Tibial artery (tissue), 4 donors: ENCODE results near the gene DRC3.

Experiments used
- DNase-seq, 2 donors: peaks; one replicate each; pipeline ENCODE4 v3.0.0-alpha.2; 2019
- H3K27ac ChIP-seq, 2 donors: fragments of 200-600 bp; sonication (generic) in 1 of 2; 1 replicate in 1 of 2; 2 replicates in 1 of 2; pipeline ENCODE4 v1.5.1; 2018 to 2019; ENCODE audit warnings: mild to moderate bottlenecking in 1 of 2
- H3K27me3 ChIP-seq, 2 donors: fragments of 200-600 bp; sonication (generic) in 1 of 2; one replicate each; pipeline versions ENCODE4 v1.5.1 to v1.6.0; 2016 to 2019
- H3K36me3 ChIP-seq, 3 donors: fragments of 200-600 bp; sonication (generic) in 2 of 3; one replicate each; pipeline ENCODE4 v1.5.1; 2016 to 2019; ENCODE audit warnings: mild to moderate bottlenecking in 2 of 3
- H3K4me1 ChIP-seq, 4 donors: fragments of 200-600 bp; sonication (generic) in 2 of 4; 1 replicate in 3 of 4; 2 replicates in 1 of 4; pipeline ENCODE4 v1.5.1; 2016 to 2019
- H3K4me3 ChIP-seq, 2 donors: fragments of 200-600 bp; sonication (generic) in 1 of 2; 1 replicate in 1 of 2; 2 replicates in 1 of 2; pipeline ENCODE4 v1.5.1; 2018 to 2019; ENCODE audit warnings: mild to moderate bottlenecking in 2 of 2
- H3K9me3 ChIP-seq, 3 donors: fragments of 200-600 bp; sonication (generic) in 1 of 3; one replicate each; pipeline ENCODE4 v1.5.1; 2016 to 2019
- CTCF ChIP-seq, 2 experiments: fragments of 200-600 bp in 1 of 2; fragments of 450-650 bp in 1 of 2; IDR thresholded peaks; one replicate each; pipeline ENCODE4 v1.5.1; 2017 to 2019; ENCODE audit warnings: antibody characterized with exemption in 2 of 2, mild to moderate bottlenecking in 1 of 2, moderate library complexity in 1 of 2
- intact Hi-C: fragments of 100-400 bp; cut with DNase I; formaldehyde crosslinking; loops from one replicate; pipeline ENCODE4 v1.15.0; 2023; ENCODE audit warnings: low total_unique reads

DRC3 gene

GRCh38 chr17:17934214-17934613, 38.4 kb upstream of the DRC3 start:
- DNase-seq: no peak
- Histone ChIP-seq H3K36me3 (no peaks in the 10 kb centered on the region), H3K9me3 (no peaks in the 10 kb centered on the region), H3K27ac (no peak overlapping the region), H3K27me3 (no peaks in the 10 kb centered on the region), H3K4me1 (peaks cover 0 to 50% (median 34%) of the 10 kb centered on the region in 4 donors), H3K4me3 (no peak overlapping the region)
- no peak for TF ChIP-seq CTCF (IDR thresholded peaks at IDR 0.05)
- intact Hi-C loops: no loop called here

- H3K4me1 ChIP-seq: peaks cover 0 to 46% (median 28%) of the 10 kb centered on the region in 4 donors
- no peak overlapping the region for H3K4me3 ChIP-seq
- H3K9me3 ChIP-seq: no peaks in the 10 kb centered on the region
- intact Hi-C loops: no loop called here
- no peaks in the 10 kb centered on the region for H3K27me3 ChIP-seq
- TF ChIP-seq CTCF (IDR thresholded peaks at IDR 0.05): no peak
- no peak overlapping the region for H3K27ac ChIP-seq
- DNase-seq: no peak
- no peaks in the 10 kb centered on the region for H3K36me3 ChIP-seq
Observed at GRCh38 chr17:17934806-17935205, 37.9 kb upstream of the DRC3 start.

GRCh38 chr17:17935321-17936271, 37.1 kb upstream of the DRC3 start:
- Histone ChIP-seq H3K27ac (no peak overlapping the region), H3K4me3 (no peak overlapping the region), H3K27me3 (no peaks in the 10 kb centered on the region), H3K36me3 (no peaks in the 10 kb centered on the region), H3K4me1 (peaks cover 0 to 46% (median 26%) of the 10 kb centered on the region in 4 donors), H3K9me3 (no peaks in the 10 kb centered on the region)
- TF ChIP-seq CTCF (IDR thresholded peaks at IDR 0.05): no peak
- intact Hi-C loops: no loop called here
- peak; percentile 71 to 73 for DNase-seq

GRCh38 chr17:17937201-17937853, 35.3 kb upstream of the DRC3 start:
- intact Hi-C loops: no loop called here
- Histone ChIP-seq H3K4me3 (no peak overlapping the region), H3K36me3 (no peaks in the 10 kb centered on the region), H3K27me3 (no peaks in the 10 kb centered on the region), H3K27ac (no peak overlapping the region), H3K9me3 (no peaks in the 10 kb centered on the region), H3K4me1 (peaks cover 0 to 52% (median 36%) of the 10 kb centered on the region in 4 donors)
- no peak for DNase-seq
- TF ChIP-seq CTCF (IDR thresholded peaks at IDR 0.05): no peak

- no peak for DNase-seq
- TF ChIP-seq CTCF (IDR thresholded peaks at IDR 0.05): no peak
- H3K27ac ChIP-seq: no peak overlapping the region
- H3K4me3 ChIP-seq: no peak overlapping the region
- H3K36me3 ChIP-seq: no peaks in the 10 kb centered on the region
- H3K27me3 ChIP-seq: no peaks in the 10 kb centered on the region
- intact Hi-C loops: no loop called here
- H3K9me3 ChIP-seq: no peaks in the 10 kb centered on the region
- peaks cover 0 to 52% (median 41%) of the 10 kb centered on the region in 4 donors for H3K4me1 ChIP-seq
Observed at GRCh38 chr17:17937958-17938357, 34.7 kb upstream of the DRC3 start.
